Lower leg skin (tissue), 4 donors: ENCODE data around the gene ROR1. TPM values are rescaled to one million over a fixed set of nuclear protein-coding genes. Genes with fewer than 3 reads are reported as not detected.

Experiments used
- DNase-seq, 2 donors: peaks; one replicate each; pipeline ENCODE4 v3.0.0-alpha.2; 2019; ENCODE audit warnings: low spot score in 2 of 2
- H3K4me3 ChIP-seq: fragments of 200-600 bp; sonication (generic); 2 replicates; pipeline ENCODE4 v1.5.1; 2017; ENCODE audit warnings: mild to moderate bottlenecking, low read depth; ENCODE audit not compliant: poor library complexity, severe bottlenecking
- CTCF ChIP-seq, 3 donors: fragments of 450-650 bp; IDR thresholded peaks; one replicate each; pipeline ENCODE4 v1.5.1; 2016; ENCODE audit warnings: antibody characterized with exemption in 3 of 3, mild to moderate bottlenecking in 3 of 3, moderate library complexity in 2 of 3
- POLR2A ChIP-seq, 2 donors: fragments of 450-650 bp; IDR thresholded peaks; one replicate each; pipeline ENCODE4 v1.6.1; 2016 to 2017; ENCODE audit warnings: antibody characterized with exemption in 2 of 2, mild to moderate bottlenecking in 1 of 2, moderate library complexity in 1 of 2
- WGBS, 2 donors: methylation state at CpG; one replicate each; pipeline ENCODE4 v1.1.5; 2018; 5-methylcytosine and 5-hydroxymethylcytosine counted together
- intact Hi-C: fragments of 100-400 bp; cut with DNase I; formaldehyde crosslinking; loops from one replicate; pipeline ENCODE4 v1.15.0; 2023; ENCODE audit warnings: low total_unique reads
- total RNA-seq, 4 donors: library from RNA; depleted of rRNA; stranded (reverse); fragments of >200 nt; gene quantifications; one replicate each; pipeline ENCODE4 v1.1.0, GENCODE V29; 2016

ROR1 gene
- total RNA-seq, 4 donors from 2014 or later, result 12.9 to 28.6 (median 22.5) TPM

DNA sequence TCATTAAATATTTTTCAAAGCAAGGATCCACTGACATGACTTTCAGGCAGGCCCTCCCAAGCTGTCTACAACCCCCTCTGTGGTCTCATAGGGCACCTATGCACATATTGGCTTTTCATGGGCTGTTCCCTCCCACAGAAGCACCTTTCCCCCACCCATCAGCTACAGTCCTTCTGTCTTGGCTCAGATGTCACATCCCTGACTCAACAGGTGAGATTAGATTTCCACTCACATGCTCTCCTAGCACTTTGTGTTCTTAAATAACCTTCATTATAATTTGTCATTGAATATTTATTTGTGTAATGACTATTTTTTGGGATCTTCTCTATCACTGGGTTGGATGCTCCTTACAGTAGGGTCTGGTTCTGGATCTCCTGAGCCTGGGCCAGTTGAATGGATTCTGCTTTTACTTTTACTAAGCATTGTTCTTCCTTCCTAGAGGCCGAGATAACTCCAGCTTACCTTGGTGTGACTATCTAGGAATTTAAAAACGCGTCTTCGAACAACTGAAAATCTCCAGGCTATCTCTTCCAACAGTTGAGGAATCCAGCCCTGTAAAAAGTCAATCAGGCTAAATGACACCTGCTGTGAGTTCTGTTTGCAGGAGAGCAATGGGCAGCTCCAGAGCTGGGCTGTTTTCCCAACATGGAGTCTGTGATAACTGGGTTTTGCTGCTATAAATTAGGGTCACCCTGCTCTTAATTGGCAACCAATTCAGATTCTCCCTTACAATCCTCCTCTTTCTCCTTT lies 16.2 kb downstream of the ROR1 start:
- WGBS, 2 donors, result 93 to 97% methylated on average over 4 of the region's 4 CpGs
- H3K4me3 ChIP-seq, result no peak overlapping the region
- intact Hi-C loops, result no loop called here
- no peak for DNase-seq
- TF ChIP-seq CTCF (IDR thresholded peaks at IDR 0.05) (no peak), POLR2A (IDR thresholded peaks at IDR 0.05) (no peak)

DNA sequence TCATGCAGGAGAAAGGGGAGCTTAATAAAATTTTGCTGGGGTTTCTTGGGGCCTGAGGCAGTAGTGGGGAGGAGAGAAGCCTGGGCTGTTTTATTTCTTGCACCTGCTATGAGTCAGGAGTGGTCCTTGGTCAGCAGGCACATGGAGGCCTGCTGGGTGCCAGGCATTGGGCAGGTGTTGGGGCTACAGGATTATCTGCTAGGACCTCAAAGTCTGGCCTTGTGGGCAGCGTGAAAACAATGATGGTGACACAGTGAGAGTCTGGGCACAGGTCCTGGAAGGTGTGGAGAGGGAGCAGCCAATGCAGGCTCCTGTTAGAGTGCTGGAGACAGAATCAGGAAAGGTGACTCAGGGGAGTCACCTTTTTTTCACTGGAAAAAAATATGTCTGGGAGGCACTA lies 17.2 kb downstream of the ROR1 start:
- no peak for DNase-seq
- 47 to 93% methylated on average over 1 of the region's 1 CpG for WGBS, 2 donors
- intact Hi-C loops, result no loop called here
- H3K4me3 ChIP-seq, result no peak overlapping the region
- no peak for TF ChIP-seq CTCF (IDR thresholded peaks at IDR 0.05)
- no peak for TF ChIP-seq POLR2A (IDR thresholded peaks at IDR 0.05)

- 88 to 92% methylated on average over 4 of the region's 4 CpGs for WGBS, 2 donors
- no peak for DNase-seq
Measured at GRCh38 chr1:63792152-63792551, 18.3 kb downstream of the ROR1 start.

GRCh38 chr1:63793741-63794240 lies 20.0 kb downstream of the ROR1 start:
- no peak for TF ChIP-seq POLR2A (IDR thresholded peaks at IDR 0.05)
- TF ChIP-seq CTCF (IDR thresholded peaks at IDR 0.05), result no peak
- DNase-seq, result no peak
- H3K4me3 ChIP-seq, result no peak overlapping the region
- intact Hi-C loops, result no loop called here
- WGBS, 2 donors, result 85 to 97% methylated on average over 8 of the region's 8 CpGs

More at GRCh38 chr1:63792152-63792551, 18.3 kb downstream of the ROR1 start:
- intact Hi-C loops, result no loop called here
- no peak overlapping the region for H3K4me3 ChIP-seq
- TF ChIP-seq CTCF (IDR thresholded peaks at IDR 0.05) (no peak), POLR2A (IDR thresholded peaks at IDR 0.05) (no peak)

- no peak for DNase-seq
- no peak overlapping the region for H3K4me3 ChIP-seq
- intact Hi-C loops, result no loop called here
- TF ChIP-seq CTCF (IDR thresholded peaks at IDR 0.05) (no peak), POLR2A (IDR thresholded peaks at IDR 0.05) (no peak)
- 91 to 93% methylated on average over 7 of the region's 7 CpGs for WGBS, 2 donors
Measured at GRCh38 chr1:63794354-63794753, 20.5 kb downstream of the ROR1 start.
